ENCODE results near the gene ICAM3.

The ICAM3 gene

DNA sequence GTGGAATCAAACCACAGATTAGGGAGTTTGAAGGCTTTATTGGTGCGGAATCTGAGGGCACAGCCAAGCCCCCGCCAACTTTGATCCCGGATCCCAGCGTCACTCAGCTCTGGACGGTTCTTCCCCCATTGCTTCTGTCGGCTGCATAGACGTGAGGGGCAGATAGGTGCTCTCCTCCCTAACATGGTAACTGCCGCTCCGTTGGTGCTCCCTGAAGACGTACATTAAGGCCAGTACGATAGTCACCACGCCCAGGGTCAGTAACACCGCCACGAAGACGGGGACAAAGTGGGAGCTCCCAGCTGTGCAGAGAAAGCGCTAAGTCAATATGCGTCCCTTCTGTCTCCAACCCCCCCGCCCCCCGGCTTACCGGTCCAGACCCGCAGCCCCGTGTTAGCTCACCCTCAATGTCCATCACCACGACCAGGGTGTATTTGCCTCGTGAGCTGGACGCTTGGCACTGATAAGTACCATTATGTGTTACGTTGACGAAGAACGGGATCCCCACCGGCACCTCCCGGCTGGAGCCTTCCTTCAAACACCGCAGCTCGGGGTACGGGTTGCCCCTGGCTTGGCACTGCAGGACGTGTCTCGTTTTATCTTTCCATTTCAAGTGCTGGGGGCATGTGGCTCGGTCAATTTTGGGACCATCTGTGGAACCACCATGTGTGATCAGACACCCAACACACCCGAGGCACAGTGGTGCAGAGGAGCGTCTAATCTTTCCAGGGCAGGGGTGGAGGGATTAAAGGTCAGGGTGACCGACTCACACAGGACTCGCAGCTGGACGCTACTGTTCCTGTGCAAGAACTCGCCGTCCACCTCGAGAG, 5.5 kb downstream of the ICAM3 start:
- peak overlapping the region; percentile 5 for H3K4ac ChIP-seq (ENCODE audit: low read depth, low read length)
- H3K9ac ChIP-seq (ENCODE audit: low read length): peak overlapping the region; percentile 59
- H3K4me3 ChIP-seq (ENCODE audit: low read depth, low read length): peak overlapping the region; percentile 70
- H2BK5ac ChIP-seq (ENCODE audit: low read depth, low read length, poor library complexity): no peak overlapping the region
- no CpG with 5 or more reads among the region's 44 CpGs for WGBS (ENCODE audit: extremely low coverage, insufficient coverage, insufficient read length)
- no peak overlapping the region for H2AK5ac ChIP-seq (ENCODE audit: low read length)
- peaks cover 11% of the 10 kb centered on the region for H3K79me2 ChIP-seq (ENCODE audit: control insufficient read depth, insufficient read depth, low read length, poor library complexity)
- H3K14ac ChIP-seq (ENCODE audit: low read length): peak overlapping the region; percentile 59
- H2AFZ ChIP-seq (ENCODE audit: insufficient read depth, low read length, poor library complexity): peak overlapping the region; percentile 69
- H2BK12ac ChIP-seq (ENCODE audit: low read length): no peak overlapping the region
- peak overlapping the region; percentile 16 for H3K27ac ChIP-seq (ENCODE audit: low read depth, low read length)
- peaks cover 16 to 19% of the 10 kb centered on the region in 2 experiments for H3K36me3 ChIP-seq (ENCODE audit: control insufficient read depth in 1 of 2, insufficient read depth in 2 of 2, low read length in 2 of 2)
- H4K91ac ChIP-seq (ENCODE audit: low read depth, low read length): peak overlapping the region; percentile 33
- H3K4me1 ChIP-seq (ENCODE audit: control insufficient read depth in 1 of 2, insufficient read depth in 2 of 2, low read length in 2 of 2): peaks cover 18 to 20% of the 10 kb centered on the region in 2 experiments
- no peak overlapping the region for H3K23ac ChIP-seq (ENCODE audit: low read length)
- H3K18ac ChIP-seq (ENCODE audit: low read length): peak overlapping the region; percentile 34
- peak in 1 of 2 donors; percentile 22 for DNase-seq
- H3K4me2 ChIP-seq (ENCODE audit: low read length): peak overlapping the region; percentile 94
- H3K9me3 ChIP-seq (ENCODE audit: insufficient read depth, low read depth, low read length): no peaks in the 10 kb centered on the region
- no peaks in the 10 kb centered on the region for H3K27me3 ChIP-seq (ENCODE audit: insufficient read depth, low read length)
- peak overlapping the region; percentile 69 for H4K8ac ChIP-seq (ENCODE audit: low read depth, low read length)
- peak overlapping the region; percentile 25 for H2BK120ac ChIP-seq (ENCODE audit: insufficient read depth, low read length, poor library complexity)
- H3K79me1 ChIP-seq (ENCODE audit: low read length): peaks cover 6% of the 10 kb centered on the region
- H4K12ac ChIP-seq (ENCODE audit: low read depth, low read length): peak overlapping the region; percentile 46

DNA sequence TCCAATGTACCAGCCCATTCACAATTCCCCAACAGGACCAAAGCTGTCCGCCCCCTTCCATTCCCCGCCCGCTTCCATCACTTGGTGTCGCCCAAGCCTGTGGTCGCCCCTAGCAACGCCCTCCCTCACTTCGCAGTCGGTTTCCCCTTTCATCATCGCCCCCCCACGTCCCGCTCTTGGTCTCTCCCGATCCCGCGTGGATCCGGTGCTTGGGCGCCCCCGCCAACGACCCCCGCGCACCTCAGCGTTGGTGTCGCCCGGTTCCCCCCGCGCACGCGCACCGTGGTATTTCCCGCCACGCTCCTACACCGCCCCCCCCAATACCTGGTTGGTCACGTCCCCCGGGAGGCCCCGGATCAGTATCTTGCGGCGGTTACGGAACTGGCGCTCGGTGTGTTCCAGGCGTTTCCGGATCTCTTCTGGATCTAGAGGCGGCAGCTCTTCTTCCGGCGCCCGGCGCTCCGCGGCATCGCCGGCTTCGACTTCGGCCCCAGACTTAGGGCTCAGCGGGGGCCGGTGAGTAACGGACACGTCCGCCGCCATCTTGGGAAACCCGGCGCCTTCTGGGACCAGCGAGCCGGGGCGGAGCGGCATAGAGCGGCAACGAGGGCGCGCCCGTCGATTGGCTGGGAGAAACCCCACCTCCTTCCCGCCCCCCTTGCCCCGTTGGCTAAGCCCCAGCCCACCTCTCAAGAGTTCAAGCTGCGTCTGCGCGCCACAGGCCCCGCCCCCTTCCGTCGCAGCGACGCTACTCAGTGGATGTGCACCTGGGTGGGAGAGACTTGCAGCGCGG, 6.3 kb downstream of the ICAM3 start, which contains the start of gene RAVER1:
Gene RAVER1 (minus strand): TSS at position 565 of the 793 bp plus-strand sequence. CDS start 22 bp downstream, at position 543.
- peak within 1 kb of the TSS; percentile 54 for H3K27ac ChIP-seq (ENCODE audit: low read depth, low read length)
- H3K27me3 ChIP-seq (ENCODE audit: insufficient read depth, low read length): no peaks in the 10 kb centered on the region
- H2AFZ ChIP-seq (ENCODE audit: insufficient read depth, low read length, poor library complexity): peak within 1 kb of the TSS; percentile 88
- H3K4me3 ChIP-seq (ENCODE audit: low read depth, low read length): peak within 1 kb of the TSS; percentile 86
- H3K36me3 ChIP-seq (ENCODE audit: control insufficient read depth in 1 of 2, insufficient read depth in 2 of 2, low read length in 2 of 2): peaks cover 24 to 26% of the 10 kb centered on the region in 2 experiments
- H2BK12ac ChIP-seq (ENCODE audit: low read length): no peak within 1 kb of the TSS
- WGBS (ENCODE audit: extremely low coverage, insufficient coverage, insufficient read length): no CpG with 5 or more reads among the region's 82 CpGs
- H3K9ac ChIP-seq (ENCODE audit: low read length): peak within 1 kb of the TSS; percentile 74
- H3K23ac ChIP-seq (ENCODE audit: low read length): no peak within 1 kb of the TSS
- H4K8ac ChIP-seq (ENCODE audit: low read depth, low read length): peak within 1 kb of the TSS; percentile 80
- H3K18ac ChIP-seq (ENCODE audit: low read length): peak within 1 kb of the TSS; percentile 58
- peak within 1 kb of the TSS; percentile 73 for H4K91ac ChIP-seq (ENCODE audit: low read depth, low read length)
- H3K79me2 ChIP-seq (ENCODE audit: control insufficient read depth, insufficient read depth, low read length, poor library complexity): peaks cover 11% of the 10 kb centered on the region
- peak within 1 kb of the TSS; percentile 68 for H4K12ac ChIP-seq (ENCODE audit: low read depth, low read length)
- H2BK120ac ChIP-seq (ENCODE audit: insufficient read depth, low read length, poor library complexity): peak within 1 kb of the TSS; percentile 65
- peak; percentile 98 for DNase-seq
- H3K4me2 ChIP-seq (ENCODE audit: low read length): peak within 1 kb of the TSS; percentile 94
- peaks cover 18 to 20% of the 10 kb centered on the region in 2 experiments for H3K4me1 ChIP-seq (ENCODE audit: control insufficient read depth in 1 of 2, insufficient read depth in 2 of 2, low read length in 2 of 2)
- H2BK5ac ChIP-seq (ENCODE audit: low read depth, low read length, poor library complexity): peak within 1 kb of the TSS; percentile 59
- peak within 1 kb of the TSS; percentile 85 for H3K4ac ChIP-seq (ENCODE audit: low read depth, low read length)
- peak within 1 kb of the TSS; percentile 59 for H3K14ac ChIP-seq (ENCODE audit: low read length)
- peak within 1 kb of the TSS; percentile 38 for H2AK5ac ChIP-seq (ENCODE audit: low read length)
- peaks cover 6% of the 10 kb centered on the region for H3K79me1 ChIP-seq (ENCODE audit: low read length)
- no peaks in the 10 kb centered on the region for H3K9me3 ChIP-seq (ENCODE audit: insufficient read depth, low read depth, low read length)

DNA sequence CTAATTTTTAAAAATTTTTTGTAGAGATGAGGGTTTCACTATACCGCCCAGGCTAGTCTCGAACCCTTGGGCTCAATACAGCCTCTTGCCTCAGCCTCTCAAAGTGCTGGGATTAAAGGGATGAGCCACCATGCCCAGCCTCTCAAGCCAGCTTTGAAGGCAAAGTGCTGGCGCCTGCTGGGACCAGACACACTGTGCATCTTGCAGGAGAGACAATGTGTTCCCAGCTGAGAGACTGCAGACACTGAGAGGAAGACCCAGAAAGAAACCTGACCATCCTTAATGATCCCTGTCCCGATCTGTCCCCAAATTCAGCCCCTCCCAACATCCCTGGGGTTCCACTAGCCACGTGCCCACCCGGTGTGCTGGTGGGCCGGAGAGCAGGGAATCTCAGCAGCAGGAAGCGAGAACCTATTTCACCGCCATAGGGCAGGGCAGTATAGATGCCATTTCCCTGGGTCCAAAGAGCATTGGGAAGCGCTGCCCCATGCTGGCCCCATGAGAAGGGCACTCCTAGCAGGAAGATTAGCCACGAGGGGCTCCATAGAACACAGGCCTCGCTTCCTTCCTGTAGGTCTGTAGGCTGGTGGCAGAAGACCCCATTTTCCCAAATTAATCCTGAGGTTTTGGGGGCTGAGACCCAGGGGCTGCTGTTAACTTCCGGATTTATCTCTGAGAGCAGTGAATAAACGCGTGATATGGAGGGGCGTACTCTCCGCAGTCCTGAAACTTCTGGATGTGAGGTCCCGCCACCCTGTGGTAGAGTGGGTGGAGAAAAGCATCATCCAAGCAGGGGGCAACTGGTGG, 7.1 kb downstream of the ICAM3 start:
- peak overlapping the region; percentile 58 for H3K18ac ChIP-seq (ENCODE audit: low read length)
- no peak overlapping the region for H2BK12ac ChIP-seq (ENCODE audit: low read length)
- peak overlapping the region; percentile 61 for H4K12ac ChIP-seq (ENCODE audit: low read depth, low read length)
- no peak overlapping the region for H2BK120ac ChIP-seq (ENCODE audit: insufficient read depth, low read length, poor library complexity)
- H3K27me3 ChIP-seq (ENCODE audit: insufficient read depth, low read length): no peaks in the 10 kb centered on the region
- no peak for DNase-seq
- no peak overlapping the region for H3K14ac ChIP-seq (ENCODE audit: low read length)
- H3K4me2 ChIP-seq (ENCODE audit: low read length): peak overlapping the region; percentile 90
- peaks cover 1% of the 10 kb centered on the region for H3K9me3 ChIP-seq (ENCODE audit: insufficient read depth, low read depth, low read length)
- H3K23ac ChIP-seq (ENCODE audit: low read length): no peak overlapping the region
- H2AFZ ChIP-seq (ENCODE audit: insufficient read depth, low read length, poor library complexity): no peak overlapping the region
- H4K8ac ChIP-seq (ENCODE audit: low read depth, low read length): peak overlapping the region; percentile 80
- H3K36me3 ChIP-seq (ENCODE audit: control insufficient read depth in 1 of 2, insufficient read depth in 2 of 2, low read length in 2 of 2): peaks cover 32 to 34% of the 10 kb centered on the region in 2 experiments
- H2AK5ac ChIP-seq (ENCODE audit: low read length): no peak overlapping the region
- H3K27ac ChIP-seq (ENCODE audit: low read depth, low read length): no peak overlapping the region
- peak overlapping the region; percentile 74 for H3K9ac ChIP-seq (ENCODE audit: low read length)
- peak overlapping the region; percentile 85 for H3K4ac ChIP-seq (ENCODE audit: low read depth, low read length)
- no CpG with 5 or more reads among the region's 18 CpGs for WGBS (ENCODE audit: extremely low coverage, insufficient coverage, insufficient read length)
- peaks cover 11% of the 10 kb centered on the region for H3K79me2 ChIP-seq (ENCODE audit: control insufficient read depth, insufficient read depth, low read length, poor library complexity)
- peak overlapping the region; percentile 86 for H3K4me3 ChIP-seq (ENCODE audit: low read depth, low read length)
- peaks cover 18 to 20% of the 10 kb centered on the region in 2 experiments for H3K4me1 ChIP-seq (ENCODE audit: control insufficient read depth in 1 of 2, insufficient read depth in 2 of 2, low read length in 2 of 2)
- H3K79me1 ChIP-seq (ENCODE audit: low read length): peaks cover 6% of the 10 kb centered on the region
- no peak overlapping the region for H2BK5ac ChIP-seq (ENCODE audit: low read depth, low read length, poor library complexity)
- peak overlapping the region; percentile 73 for H4K91ac ChIP-seq (ENCODE audit: low read depth, low read length)

DNA sequence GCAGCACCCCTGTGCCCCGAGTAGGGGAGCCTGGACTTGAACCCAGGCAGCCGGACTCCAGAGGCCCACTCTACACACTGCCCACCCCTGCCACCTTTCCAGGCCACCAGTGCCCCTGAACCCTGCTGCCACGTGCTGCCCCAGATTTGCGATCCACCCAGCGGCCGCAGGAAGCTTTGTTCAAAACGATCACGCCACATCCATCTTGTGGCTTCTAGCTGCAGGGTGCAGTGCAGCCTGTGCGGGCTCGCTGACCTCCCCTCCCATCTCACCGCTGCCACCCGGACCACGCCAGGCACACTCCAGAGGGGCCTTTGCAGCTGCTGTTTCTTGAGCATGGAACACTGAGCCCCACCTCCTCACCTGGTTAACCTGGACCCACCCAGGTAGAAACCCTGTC, 9.9 kb downstream of the ICAM3 start:
- Histone ChIP-seq H3K27me3 (ENCODE audit: insufficient read depth, low read length) (no peaks in the 10 kb centered on the region), H3K79me2 (ENCODE audit: control insufficient read depth, insufficient read depth, low read length, poor library complexity) (peaks cover 11% of the 10 kb centered on the region)
- WGBS (ENCODE audit: extremely low coverage, insufficient coverage, insufficient read length): no CpG with 5 or more reads among the region's 13 CpGs

More for the DNA sequence above, 9.9 kb downstream of the ICAM3 start:
- no peak overlapping the region for H4K12ac ChIP-seq (ENCODE audit: low read depth, low read length)
- peak overlapping the region; percentile 25 for H3K4me3 ChIP-seq (ENCODE audit: low read depth, low read length)
- no peak overlapping the region for H3K4ac ChIP-seq (ENCODE audit: low read depth, low read length)
- peaks cover 2% of the 10 kb centered on the region for H3K9me3 ChIP-seq (ENCODE audit: insufficient read depth, low read depth, low read length)
- no peak overlapping the region for H2BK120ac ChIP-seq (ENCODE audit: insufficient read depth, low read length, poor library complexity)
- no peak overlapping the region for H2AFZ ChIP-seq (ENCODE audit: insufficient read depth, low read length, poor library complexity)
- peaks cover 4% of the 10 kb centered on the region for H3K79me1 ChIP-seq (ENCODE audit: low read length)
- no peak overlapping the region for H2BK12ac ChIP-seq (ENCODE audit: low read length)
- no peak overlapping the region for H3K4me2 ChIP-seq (ENCODE audit: low read length)
- H4K91ac ChIP-seq (ENCODE audit: low read depth, low read length): no peak overlapping the region
- H3K36me3 ChIP-seq (ENCODE audit: control insufficient read depth in 1 of 2, insufficient read depth in 2 of 2, low read length in 2 of 2): peaks cover 52 to 54% of the 10 kb centered on the region in 2 experiments
- no peak overlapping the region for H3K27ac ChIP-seq (ENCODE audit: low read depth, low read length)
- peaks cover 13 to 15% of the 10 kb centered on the region in 2 experiments for H3K4me1 ChIP-seq (ENCODE audit: control insufficient read depth in 1 of 2, insufficient read depth in 2 of 2, low read length in 2 of 2)
- no peak overlapping the region for H2BK5ac ChIP-seq (ENCODE audit: low read depth, low read length, poor library complexity)
- H2AK5ac ChIP-seq (ENCODE audit: low read length): no peak overlapping the region
- H3K9ac ChIP-seq (ENCODE audit: low read length): no peak overlapping the region
- H4K8ac ChIP-seq (ENCODE audit: low read depth, low read length): no peak overlapping the region
- H3K23ac ChIP-seq (ENCODE audit: low read length): no peak overlapping the region
- no peak overlapping the region for H3K14ac ChIP-seq (ENCODE audit: low read length)
- DNase-seq: no peak
- H3K18ac ChIP-seq (ENCODE audit: low read length): no peak overlapping the region

Data from trophoblast cell (in vitro differentiated cells and primary cell).